Measurements from ENCODE around the gene ELFN2.

The ELFN2 gene

GRCh38 chr22:37461961-37462360, 34.7 kb upstream of the ELFN2 start:
- no peaks in the 10 kb centered on the region for H3K27me3 ChIP-seq (replicated peaks; ENCODE audit: insufficient read depth, low read length)
- no peaks in the 10 kb centered on the region for H3K4me1 ChIP-seq (ENCODE audit: low read length)
- H4K20me1 ChIP-seq (ENCODE audit: insufficient read depth, low read length) = no peaks in the 10 kb centered on the region
- no peaks in the 10 kb centered on the region for H3K36me3 ChIP-seq (replicated peaks; ENCODE audit: insufficient read depth, low read length)
- H3F3A ChIP-seq (ENCODE audit: insufficient read depth, low read length) = 0 out of 2 replicates have a peak, but pooled peaks cover 4% of the 10 kb centered on the region
- H3K9me2 ChIP-seq (replicated peaks; ENCODE audit: insufficient read depth, low read length) = no peaks in the 10 kb centered on the region
- no peaks in the 10 kb centered on the region for H3K9me3 ChIP-seq (replicated peaks; ENCODE audit: insufficient read depth, low read length)
- no peak overlapping the region for H3K27ac ChIP-seq (ENCODE audit: low read length)
- H3K4me2 ChIP-seq (ENCODE audit: low read depth, low read length) = no peak overlapping the region
- TF ChIP-seq CTCF (IDR thresholded peaks at IDR 0.05; ENCODE audit: low read length) = no peak
- TF ChIP-seq EZH2 (optimal IDR thresholded peaks at IDR 0.05; ENCODE audit: low read depth, low read length) = no peak
- TF ChIP-seq EZH2phosphoT487 (IDR thresholded peaks at IDR 0.05; ENCODE audit: low read length) = no peak
- no peaks in the 10 kb centered on the region for H3K79me2 ChIP-seq (ENCODE audit: low read length)
- DNase-seq = no peak
- no peak overlapping the region for H3K9ac ChIP-seq (ENCODE audit: low read length)
- H3K4me3 ChIP-seq (ENCODE audit: low read length) = no peak overlapping the region
- H2AFZ ChIP-seq (ENCODE audit: low read length) = no peak overlapping the region

- Histone ChIP-seq H3K79me2 (ENCODE audit: low read length) (no peaks in the 10 kb centered on the region), H3K36me3 (replicated peaks; ENCODE audit: insufficient read depth, low read length) (no peaks in the 10 kb centered on the region), H3K4me1 (ENCODE audit: low read length) (no peaks in the 10 kb centered on the region), H2AFZ (ENCODE audit: low read length) (no peak overlapping the region), H3K27me3 (replicated peaks; ENCODE audit: insufficient read depth, low read length) (0 out of 2 replicates have a peak, but pooled peaks cover 5% of the 10 kb centered on the region), H3K9me2 (replicated peaks; ENCODE audit: insufficient read depth, low read length) (no peaks in the 10 kb centered on the region), H3K4me2 (ENCODE audit: low read depth, low read length) (no peak overlapping the region), H3K27ac (ENCODE audit: low read length) (no peak overlapping the region), H3K9ac (ENCODE audit: low read length) (no peak overlapping the region), H3F3A (ENCODE audit: insufficient read depth, low read length) (0 out of 2 replicates have a peak, but pooled peaks cover 4% of the 10 kb centered on the region), H3K9me3 (replicated peaks; ENCODE audit: insufficient read depth, low read length) (no peaks in the 10 kb centered on the region), H3K4me3 (ENCODE audit: low read length) (no peak overlapping the region), H4K20me1 (ENCODE audit: insufficient read depth, low read length) (no peaks in the 10 kb centered on the region)
- no peak for TF ChIP-seq EZH2 (optimal IDR thresholded peaks at IDR 0.05; ENCODE audit: low read depth, low read length)
- no peak for DNase-seq
Observed at GRCh38 chr22:37460684-37461083, 33.4 kb upstream of the ELFN2 start.

- no peak overlapping the region for H3K9ac ChIP-seq (ENCODE audit: low read length)
- H2AFZ ChIP-seq (ENCODE audit: low read length) = no peak overlapping the region
- no peak overlapping the region for H3K4me3 ChIP-seq (ENCODE audit: low read length)
- H3K27ac ChIP-seq (ENCODE audit: low read length) = no peak overlapping the region
- no peaks in the 10 kb centered on the region for H4K20me1 ChIP-seq (ENCODE audit: insufficient read depth, low read length)
- H3K36me3 ChIP-seq (replicated peaks; ENCODE audit: insufficient read depth, low read length) = no peaks in the 10 kb centered on the region
- no peaks in the 10 kb centered on the region for H3F3A ChIP-seq (ENCODE audit: insufficient read depth, low read length)
- DNase-seq = no peak
- no peak overlapping the region for H3K4me2 ChIP-seq (ENCODE audit: low read depth, low read length)
- TF ChIP-seq EZH2phosphoT487 (IDR thresholded peaks at IDR 0.05; ENCODE audit: low read length) (no peak), EZH2 (optimal IDR thresholded peaks at IDR 0.05; ENCODE audit: low read depth, low read length) (no peak), CTCF (IDR thresholded peaks at IDR 0.05; ENCODE audit: low read length) (no peak)
- peaks cover 14% of the 10 kb centered on the region for H3K27me3 ChIP-seq (replicated peaks; ENCODE audit: insufficient read depth, low read length)
- no peaks in the 10 kb centered on the region for H3K9me3 ChIP-seq (replicated peaks; ENCODE audit: insufficient read depth, low read length)
- H3K79me2 ChIP-seq (ENCODE audit: low read length) = no peaks in the 10 kb centered on the region
- H3K4me1 ChIP-seq (ENCODE audit: low read length) = no peaks in the 10 kb centered on the region
- H3K9me2 ChIP-seq (replicated peaks; ENCODE audit: insufficient read depth, low read length) = no peaks in the 10 kb centered on the region
Observed at GRCh38 chr22:37459206-37459605, 31.9 kb upstream of the ELFN2 start.

- Histone ChIP-seq H3K9ac (ENCODE audit: low read length) (no peak overlapping the region), H3K79me2 (ENCODE audit: low read length) (no peaks in the 10 kb centered on the region)
- DNase-seq = peak; percentile 64
Observed at GRCh38 chr22:37457093-37457893, 30.0 kb upstream of the ELFN2 start.

More at GRCh38 chr22:37457093-37457893, 30.0 kb upstream of the ELFN2 start:
- Histone ChIP-seq H4K20me1 (ENCODE audit: insufficient read depth, low read length) (no peaks in the 10 kb centered on the region), H3K4me2 (ENCODE audit: low read depth, low read length) (no peak overlapping the region), H3K27me3 (replicated peaks; ENCODE audit: insufficient read depth, low read length) (peaks cover 24% of the 10 kb centered on the region), H3K4me3 (ENCODE audit: low read length) (no peak overlapping the region), H3K4me1 (ENCODE audit: low read length) (no peaks in the 10 kb centered on the region), H3K27ac (ENCODE audit: low read length) (no peak overlapping the region), H3K36me3 (replicated peaks; ENCODE audit: insufficient read depth, low read length) (no peaks in the 10 kb centered on the region), H2AFZ (ENCODE audit: low read length) (no peak overlapping the region), H3K9me3 (replicated peaks; ENCODE audit: insufficient read depth, low read length) (no peaks in the 10 kb centered on the region), H3F3A (ENCODE audit: insufficient read depth, low read length) (no peaks in the 10 kb centered on the region), H3K9me2 (replicated peaks; ENCODE audit: insufficient read depth, low read length) (no peaks in the 10 kb centered on the region)
- TF ChIP-seq EZH2 (optimal IDR thresholded peaks at IDR 0.05; ENCODE audit: low read depth, low read length) (no peak), CTCF (IDR thresholded peaks at IDR 0.05; ENCODE audit: low read length) (peak; percentile 92)

Measured in MM.1S (cell line).